Esophagus (tissue), 2 donors: ENCODE results near the gene PSMA8. TPM values are rescaled to one million over a fixed set of nuclear protein-coding genes. Genes with fewer than 3 reads are reported as not detected.
A peak's percentile ranks its signal among the peaks of the same experiment; 100 is the strongest.
"Not testable (repeated sequence)": the region's sequence is repeated elsewhere in the genome, so short reads cannot be mapped to it uniquely, and the experiment has no call there.

Experiments
- H3K27ac ChIP-seq, 2 donors: one replicate each; pipeline ENCODE4 v1.5.1; 2013; ENCODE audit warnings: low read depth in 2 of 2, mild to moderate bottlenecking in 2 of 2, inconsistent platforms in 1 of 2, low read length in 1 of 2, moderate library complexity in 1 of 2
- H3K27me3 ChIP-seq, 2 donors: one replicate each; pipeline ENCODE4 v1.6.1; 2013; ENCODE audit warnings: low read length in 2 of 2, control low read depth in 1 of 2, mild to moderate bottlenecking in 1 of 2; ENCODE audit not compliant: insufficient read depth in 2 of 2, control insufficient read depth in 1 of 2
- H3K36me3 ChIP-seq, 2 donors: one replicate each; pipeline ENCODE4 v1.6.1; 2013; ENCODE audit warnings: low read length in 1 of 2; ENCODE audit not compliant: control insufficient read depth in 2 of 2, insufficient read depth in 2 of 2
- H3K4me1 ChIP-seq, 2 donors: one replicate each; pipeline ENCODE4 v1.6.1; 2013; ENCODE audit warnings: low read length in 1 of 2; ENCODE audit not compliant: control insufficient read depth in 2 of 2, insufficient read depth in 2 of 2
- H3K4me3 ChIP-seq, 2 donors: one replicate each; pipeline ENCODE4 v1.5.1; 2013; ENCODE audit warnings: low read length in 2 of 2, mild to moderate bottlenecking in 2 of 2, low read depth in 1 of 2, moderate library complexity in 1 of 2
- H3K9me3 ChIP-seq, 2 donors: one replicate each; pipeline ENCODE4 v1.6.1; 2013; ENCODE audit warnings: mild to moderate bottlenecking in 2 of 2, low read depth in 1 of 2, low read length in 1 of 2, moderate library complexity in 1 of 2; ENCODE audit not compliant: control insufficient read depth in 2 of 2, insufficient read depth in 1 of 2
- WGBS, 2 donors: extraction: QIAGEN DNeasy Blood & Tissue Kit; methylation state at CpG; one replicate each; pipeline ENCODE4 v1.1.7; 2013; 5-methylcytosine and 5-hydroxymethylcytosine counted together
- polyA plus RNA-seq, 2 donors: library from polyadenylated mRNA; stranded (reverse); fragments of 200-250 nt; gene quantifications; one replicate each; pipeline ENCODE4 v1.2.3, GENCODE V29; 2013
- donor health status: healthy with polysubstance abuse.
- donor health status: Bipolar disorder and iron deficiency.

PSMA8 gene
- polyA plus RNA-seq, 2 donors: 0.04 TPM

GRCh38 chr18:26226229-26227050, 92.8 kb downstream of the PSMA8 start, which contains the start of gene TAF4B:
TSS of gene TAF4B (plus strand) at chr18:26226445. CDS start at chr18:26226934, 489 bp downstream.
- Histone ChIP-seq H3K27ac (peak within 1 kb of the TSS; percentile 64 to 77), H3K4me1 (no peaks in the 10 kb centered on the region)

DNA sequence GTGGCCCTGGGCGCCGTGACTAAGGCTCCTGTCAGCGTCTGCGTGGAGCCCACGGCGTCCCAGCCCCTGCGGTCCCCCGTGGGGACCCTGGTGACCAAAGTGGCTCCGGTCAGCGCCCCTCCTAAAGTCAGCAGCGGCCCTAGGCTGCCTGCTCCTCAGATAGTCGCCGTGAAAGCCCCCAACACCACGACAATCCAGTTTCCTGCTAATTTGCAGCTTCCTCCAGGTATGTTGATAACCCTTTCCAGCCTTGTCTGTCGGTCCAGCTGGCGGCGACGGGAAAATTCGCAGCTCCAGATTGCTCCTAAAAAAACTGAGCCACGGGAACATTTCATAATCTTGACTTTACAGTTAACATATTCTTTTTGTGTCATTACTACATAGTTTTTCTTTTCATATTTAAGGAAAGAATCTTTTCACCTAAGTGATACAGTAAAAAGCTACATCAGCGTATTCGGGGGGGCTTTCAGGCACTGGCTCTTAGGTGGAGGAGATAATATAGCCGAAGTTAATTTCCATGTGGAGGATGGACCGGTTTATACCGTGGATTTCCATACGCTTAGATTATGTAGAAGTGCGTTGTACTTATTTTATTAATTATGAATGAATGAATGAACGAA, 93.5 kb downstream of the PSMA8 start:
- no peaks in the 10 kb centered on the region for H3K9me3 ChIP-seq
- no peaks in the 10 kb centered on the region for H3K27me3 ChIP-seq
- WGBS, 2 donors: 12 to 14% methylated on average over 25 to 28 of the region's 28 CpGs
- H3K27ac ChIP-seq: peak overlapping the region; percentile 64 to 77
- H3K36me3 ChIP-seq: no peaks in the 10 kb centered on the region
- H3K4me1 ChIP-seq: peaks cover 0 to 1% of the 10 kb centered on the region in 2 donors
- peak overlapping the region; percentile 80 to 97 for H3K4me3 ChIP-seq

More at GRCh38 chr18:26226229-26227050, 92.8 kb downstream of the PSMA8 start, which contains the start of gene TAF4B:
- Histone ChIP-seq H3K27me3 (no peaks in the 10 kb centered on the region), H3K4me3 (peak within 1 kb of the TSS; percentile 80 to 97), H3K9me3 (no peaks in the 10 kb centered on the region), H3K36me3 (no peaks in the 10 kb centered on the region)
- WGBS, 2 donors: 0% methylated on average over 95 to 101 of the region's 101 CpGs

DNA sequence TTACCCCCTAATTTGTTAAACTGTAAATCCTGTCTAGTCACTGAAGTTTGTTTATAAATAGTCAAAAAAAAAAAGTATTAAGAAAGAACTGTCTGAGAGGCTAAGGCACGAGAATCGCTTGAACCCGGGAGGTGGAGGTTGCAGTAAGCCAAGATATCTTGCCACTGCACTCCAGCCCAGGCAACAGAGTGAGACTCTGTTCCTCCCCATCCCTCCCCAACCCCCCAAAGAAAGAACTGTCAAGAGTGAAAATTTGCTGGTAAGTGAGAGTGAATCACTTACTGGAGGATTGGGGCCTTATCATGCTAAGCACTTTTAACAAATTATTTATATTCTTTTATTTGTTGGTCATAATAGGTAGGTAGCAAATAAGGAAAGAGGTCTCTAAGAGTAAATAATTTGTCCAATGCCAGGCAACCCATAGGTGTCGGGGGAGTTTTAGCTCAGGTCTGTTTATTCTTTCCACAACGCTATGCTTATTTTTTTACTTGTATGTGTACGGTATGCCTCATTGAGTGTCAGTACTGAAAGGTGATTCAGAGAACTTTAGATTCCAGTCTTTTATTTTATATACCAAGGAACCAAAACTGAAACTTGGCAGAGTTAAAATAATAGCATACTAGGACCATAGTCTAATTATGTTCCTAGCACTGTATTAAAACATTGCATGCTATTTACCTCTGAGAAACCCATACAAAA, 95.0 kb downstream of the PSMA8 start:
- Histone ChIP-seq H3K36me3 (no peaks in the 10 kb centered on the region), H3K4me1 (peaks cover 0 to 7% of the 10 kb centered on the region in 2 donors), H3K4me3 (no peak overlapping the region), H3K27ac (peak overlapping the region in 1 of 2 donors; percentile 18), H3K9me3 (no peaks in the 10 kb centered on the region), H3K27me3 (no peaks in the 10 kb centered on the region)
- 53 to 62% methylated on average over 6 of the region's 6 CpGs for WGBS, 2 donors

DNA sequence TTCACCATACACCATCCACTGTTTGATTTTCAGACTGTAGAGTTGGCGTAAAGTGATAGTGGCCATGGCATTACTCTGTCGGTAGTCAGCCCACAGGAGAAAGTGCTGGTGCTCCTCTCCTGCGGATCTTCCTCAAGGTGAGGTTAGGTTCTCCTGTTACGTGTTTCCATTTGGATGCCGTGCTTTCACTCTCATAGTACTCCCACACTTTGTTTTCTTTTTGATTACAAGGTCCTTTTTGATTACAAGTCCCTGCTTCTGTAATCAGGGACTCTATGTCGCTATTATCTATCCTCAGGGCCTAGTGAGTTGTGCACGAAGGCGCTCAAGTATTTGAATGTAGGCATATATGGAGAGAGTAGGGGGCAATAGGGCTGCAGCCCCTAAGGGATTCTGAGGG, 96.8 kb downstream of the PSMA8 start:
- H3K4me3 ChIP-seq: no peak overlapping the region
- 88 to 95% methylated on average over 8 of the region's 8 CpGs for WGBS, 2 donors
- H3K27me3 ChIP-seq: no peaks in the 10 kb centered on the region
- no peak overlapping the region for H3K27ac ChIP-seq
- H3K36me3 ChIP-seq: no peaks in the 10 kb centered on the region
- H3K9me3 ChIP-seq: no peaks in the 10 kb centered on the region
- H3K4me1 ChIP-seq: peaks cover 0 to 7% of the 10 kb centered on the region in 2 donors

- Histone ChIP-seq H3K27ac (no peak overlapping the region), H3K4me1 (peaks cover 0 to 7% of the 10 kb centered on the region in 2 donors), H3K9me3 (no peaks in the 10 kb centered on the region), H3K27me3 (no peaks in the 10 kb centered on the region), H3K36me3 (no peaks in the 10 kb centered on the region), H3K4me3 (no peak overlapping the region)
- WGBS, 2 donors: 61 to 63% methylated on average over 5 of the region's 5 CpGs
These were observed 99.5 kb downstream of the PSMA8 start for GRCh38 chr18:26233208-26233607.

DNA sequence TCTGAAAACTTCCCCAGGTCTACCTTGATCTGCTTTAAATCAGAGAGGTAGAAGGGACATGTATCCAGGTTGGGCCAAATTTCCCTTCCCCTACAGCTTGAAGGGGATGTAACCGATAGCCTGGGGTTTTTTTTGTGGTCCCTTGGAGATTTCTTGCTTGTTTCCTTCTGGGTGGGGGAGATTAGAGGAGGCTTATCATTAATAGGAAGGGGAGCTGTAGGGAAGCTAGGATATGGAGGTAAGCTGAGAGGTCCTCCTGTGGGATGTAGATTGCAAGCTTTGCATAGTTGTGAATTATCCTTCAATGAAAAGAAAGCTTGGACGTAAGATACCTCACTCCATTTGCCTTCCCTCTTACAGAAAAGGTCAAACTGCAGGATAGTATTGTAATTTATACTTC, 103.7 kb downstream of the PSMA8 start:
- H3K9me3 ChIP-seq: not testable (repeated sequence)
- 92 to 94% methylated on average over 2 of the region's 2 CpGs for WGBS, 2 donors

GRCh38 chr18:26238718-26239117, 105.0 kb downstream of the PSMA8 start:
- H3K27ac ChIP-seq, H3K4me3 ChIP-seq, H3K27me3 ChIP-seq, H3K36me3 ChIP-seq, H3K4me1 ChIP-seq, H3K9me3 ChIP-seq: not testable (repeated sequence)
- 95 to 96% methylated on average over 3 to 4 of the region's 4 CpGs for WGBS, 2 donors

More for the DNA sequence above, 103.7 kb downstream of the PSMA8 start:
- H3K4me3 ChIP-seq, H3K36me3 ChIP-seq, H3K27me3 ChIP-seq, H3K27ac ChIP-seq, H3K4me1 ChIP-seq: not testable (repeated sequence)

GRCh38 chr18:26242392-26242791, 108.7 kb downstream of the PSMA8 start:
- not testable (repeated sequence) for H3K27ac ChIP-seq, H3K27me3 ChIP-seq, H3K9me3 ChIP-seq, H3K4me1 ChIP-seq, H3K36me3 ChIP-seq, H3K4me3 ChIP-seq
- 93 to 97% methylated on average over 3 of the region's 4 CpGs for WGBS, 2 donors
